ENCODE measurements around the gene FBXW8.
A peak's percentile ranks its signal among the peaks of the same experiment; 100 is the strongest.

Gene FBXW8

DNA sequence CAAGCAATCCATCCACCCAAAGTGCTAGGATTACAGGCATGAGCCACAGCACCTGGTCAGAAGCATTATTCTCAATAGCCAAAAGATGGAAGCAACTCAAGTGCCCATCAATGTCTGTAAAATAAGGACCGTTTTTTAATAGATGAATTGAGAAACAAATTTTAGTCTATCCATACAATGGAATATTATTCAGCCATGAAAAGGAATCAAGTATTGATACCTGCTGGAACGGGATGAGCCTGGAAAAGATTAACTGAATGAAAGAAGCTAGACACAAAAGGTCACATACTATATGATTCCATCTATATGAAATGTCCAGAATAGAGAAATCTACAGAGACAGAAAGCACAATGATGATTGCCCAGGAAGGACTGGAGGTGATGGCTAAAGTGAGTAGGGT lies 9.1 kb upstream of the FBXW8 start:
- Mint-ChIP-seq H3K36me3 (no peaks in the 10 kb centered on the region), H3K4me1 (no peaks in the 10 kb centered on the region), H3K27me3 (peaks cover 58% of the 10 kb centered on the region), H3K4me3 (no peak overlapping the region), H3K9me3 (peaks cover 3% of the 10 kb centered on the region), H3K27ac (no peak overlapping the region)
- ATAC-seq = no peak

DNA sequence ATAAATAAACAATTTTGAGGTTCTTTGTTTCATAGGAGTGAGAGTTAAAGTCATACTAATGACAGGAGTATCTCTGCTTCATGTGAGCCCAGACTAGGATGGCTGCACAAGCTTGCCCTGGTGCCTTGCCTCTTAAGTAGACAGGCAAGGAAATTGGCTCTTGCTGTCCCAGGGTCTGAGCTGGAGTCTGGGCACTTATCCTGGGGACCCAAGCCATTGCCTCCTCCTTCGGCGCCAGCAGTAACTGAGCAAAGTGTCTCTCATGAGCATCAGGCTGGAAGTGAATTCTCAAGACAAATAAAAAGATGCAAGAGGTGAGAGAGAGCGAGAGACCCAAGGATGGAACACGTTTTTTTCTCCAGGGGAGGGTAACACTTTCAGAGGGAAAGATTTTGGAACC lies 6.9 kb upstream of the FBXW8 start:
- H3K36me3 Mint-ChIP-seq = no peaks in the 10 kb centered on the region
- peaks cover 3% of the 10 kb centered on the region for H3K9me3 Mint-ChIP-seq
- H3K4me1 Mint-ChIP-seq = no peaks in the 10 kb centered on the region
- peaks cover 51% of the 10 kb centered on the region for H3K27me3 Mint-ChIP-seq
- H3K27ac Mint-ChIP-seq = no peak overlapping the region
- H3K4me3 Mint-ChIP-seq = no peak overlapping the region
- ATAC-seq = no peak

DNA sequence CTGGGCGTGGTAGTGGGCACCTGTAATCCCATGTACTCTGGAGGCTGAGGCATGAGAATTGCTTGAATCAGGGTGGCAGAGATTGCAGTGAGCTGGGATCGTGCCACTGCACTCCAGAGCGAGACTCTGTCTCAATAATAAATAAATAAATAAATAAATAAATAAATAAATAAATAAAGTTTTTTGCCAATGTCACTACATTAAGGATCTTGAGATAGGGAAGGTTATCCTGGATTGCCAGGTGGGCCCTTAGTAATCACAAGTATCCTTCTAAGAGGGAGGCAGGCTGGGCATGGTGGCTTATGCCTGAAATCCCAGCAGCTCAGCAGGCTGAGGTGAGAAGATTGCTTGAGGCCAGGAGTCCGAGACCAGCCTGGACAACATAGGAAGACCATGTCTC lies 4.5 kb upstream of the FBXW8 start:
- H3K9me3 Mint-ChIP-seq = peaks cover 3% of the 10 kb centered on the region
- H3K4me3 Mint-ChIP-seq = no peak overlapping the region
- no peaks in the 10 kb centered on the region for H3K36me3 Mint-ChIP-seq
- H3K27me3 Mint-ChIP-seq = peaks cover 29% of the 10 kb centered on the region
- H3K27ac Mint-ChIP-seq = no peak overlapping the region
- ATAC-seq = no peak
- H3K4me1 Mint-ChIP-seq = peaks cover 7% of the 10 kb centered on the region

GRCh38 chr12:116910280-116910644 lies 488 bp upstream of the FBXW8 start:
- H3K27ac Mint-ChIP-seq = peak overlapping the region; percentile 83
- peaks cover 4% of the 10 kb centered on the region for H3K36me3 Mint-ChIP-seq
- H3K4me1 Mint-ChIP-seq = peaks cover 25% of the 10 kb centered on the region
- peak overlapping the region; percentile 96 for H3K4me3 Mint-ChIP-seq
- H3K27me3 Mint-ChIP-seq = no peaks in the 10 kb centered on the region
- ATAC-seq = no peak
- no peaks in the 10 kb centered on the region for H3K9me3 Mint-ChIP-seq

GRCh38 chr12:116915326-116915725 lies 4.6 kb downstream of the FBXW8 start:
- Mint-ChIP-seq H3K27ac (peak overlapping the region; percentile 24), H3K4me3 (no peak overlapping the region), H3K9me3 (no peaks in the 10 kb centered on the region), H3K36me3 (peaks cover 19% of the 10 kb centered on the region), H3K4me1 (peaks cover 68% of the 10 kb centered on the region), H3K27me3 (no peaks in the 10 kb centered on the region)
- ATAC-seq = no peak

GRCh38 chr12:116916122-116916521 lies 5.4 kb downstream of the FBXW8 start:
- no peak for ATAC-seq
- Mint-ChIP-seq H3K27ac (peak overlapping the region; percentile 5), H3K4me1 (peaks cover 71% of the 10 kb centered on the region), H3K36me3 (peaks cover 23% of the 10 kb centered on the region), H3K27me3 (no peaks in the 10 kb centered on the region), H3K9me3 (no peaks in the 10 kb centered on the region), H3K4me3 (no peak overlapping the region)

DNA sequence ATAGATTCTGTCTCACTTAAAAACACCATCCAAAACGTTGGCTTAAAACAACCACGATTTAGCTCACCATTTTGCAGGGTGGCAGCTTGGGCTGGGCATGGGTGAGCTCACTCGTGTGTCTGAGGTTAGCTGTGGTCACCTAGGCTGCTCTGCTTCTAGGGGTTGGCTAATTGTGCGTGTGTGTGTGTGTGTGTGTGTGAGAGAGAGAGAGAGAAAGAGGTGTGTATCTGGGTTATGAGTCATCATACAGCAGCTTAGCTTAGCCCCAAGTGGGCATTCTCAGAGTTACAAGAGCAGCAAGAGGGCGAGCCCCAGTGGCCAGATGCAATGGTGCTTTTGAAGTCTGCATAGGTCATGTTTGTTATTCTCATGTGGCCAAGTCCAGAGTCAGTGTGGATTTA lies 6.0 kb downstream of the FBXW8 start:
- Mint-ChIP-seq H3K4me1 (peaks cover 72% of the 10 kb centered on the region), H3K27ac (peak overlapping the region; percentile 5), H3K36me3 (peaks cover 25% of the 10 kb centered on the region), H3K9me3 (no peaks in the 10 kb centered on the region), H3K4me3 (no peak overlapping the region), H3K27me3 (no peaks in the 10 kb centered on the region)
- peak; percentile 91 for ATAC-seq

DNA sequence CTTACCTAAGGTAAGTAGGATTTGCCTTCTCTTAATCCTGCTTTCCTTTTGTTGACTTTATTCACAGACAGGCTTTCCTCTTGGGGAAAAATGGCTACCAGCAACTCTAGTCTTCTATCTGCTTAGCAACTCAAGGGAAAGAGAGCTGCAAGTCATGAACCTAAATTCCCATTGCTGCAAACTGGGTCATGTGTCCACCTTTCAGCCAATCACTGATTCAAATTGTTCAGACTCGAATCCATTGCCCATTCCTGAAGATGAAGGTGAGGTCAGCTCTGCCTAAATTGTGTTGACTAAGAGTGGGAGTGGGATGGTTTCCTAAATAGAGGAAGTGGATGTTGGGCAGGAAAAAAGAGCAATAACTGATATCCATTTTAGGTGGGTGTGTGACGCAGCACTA lies 7.7 kb downstream of the FBXW8 start:
- peaks cover 25% of the 10 kb centered on the region for H3K36me3 Mint-ChIP-seq
- H3K4me1 Mint-ChIP-seq = peaks cover 76% of the 10 kb centered on the region
- H3K9me3 Mint-ChIP-seq = no peaks in the 10 kb centered on the region
- ATAC-seq = no peak
- no peaks in the 10 kb centered on the region for H3K27me3 Mint-ChIP-seq
- no peak overlapping the region for H3K4me3 Mint-ChIP-seq
- no peak overlapping the region for H3K27ac Mint-ChIP-seq

GRCh38 chr12:116919247-116919661 lies 8.5 kb downstream of the FBXW8 start:
- no peaks in the 10 kb centered on the region for H3K27me3 Mint-ChIP-seq
- H3K9me3 Mint-ChIP-seq = no peaks in the 10 kb centered on the region
- ATAC-seq = peak; percentile 75
- no peak overlapping the region for H3K4me3 Mint-ChIP-seq
- peaks cover 81% of the 10 kb centered on the region for H3K4me1 Mint-ChIP-seq
- no peak overlapping the region for H3K27ac Mint-ChIP-seq
- peaks cover 25% of the 10 kb centered on the region for H3K36me3 Mint-ChIP-seq

DNA sequence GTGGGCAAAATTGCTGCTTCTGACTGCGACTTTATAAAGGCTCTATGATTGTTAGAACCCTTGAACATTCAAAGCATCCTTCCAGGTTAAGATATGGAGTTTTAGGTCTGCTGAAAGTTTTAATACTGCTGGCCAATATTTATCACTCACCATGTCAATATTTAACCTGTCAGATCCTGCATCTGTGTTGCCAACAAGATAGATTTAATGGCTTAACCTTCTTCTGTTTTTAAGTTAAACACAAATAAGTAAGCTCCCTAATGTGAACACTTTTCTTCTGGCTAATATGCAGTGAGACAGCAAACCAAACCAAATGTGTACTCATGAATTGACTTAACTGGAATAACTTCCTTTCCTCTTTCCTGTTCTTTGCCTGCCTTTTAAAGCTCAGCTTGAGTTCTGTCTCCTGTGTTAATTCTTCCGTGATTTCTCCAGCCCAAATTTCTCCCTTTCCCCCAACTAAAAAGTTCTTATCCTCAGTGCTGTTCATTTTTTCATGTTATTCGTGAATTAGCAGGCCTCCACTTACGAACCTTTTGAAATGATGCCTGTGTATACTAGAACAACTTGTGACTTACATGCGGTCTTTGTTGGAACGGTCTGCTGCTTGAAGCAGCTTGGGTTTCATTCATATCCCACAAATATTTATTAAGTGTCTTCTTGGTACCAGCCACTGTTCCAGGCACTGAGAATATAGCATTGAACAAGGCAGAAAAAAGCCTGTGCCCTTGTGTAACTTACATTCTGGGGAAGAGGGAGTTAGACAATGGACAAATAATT lies 9.1 kb downstream of the FBXW8 start:
- no peak for ATAC-seq
- Mint-ChIP-seq H3K27ac (no peak overlapping the region), H3K4me1 (peaks cover 86% of the 10 kb centered on the region), H3K4me3 (no peak overlapping the region), H3K9me3 (no peaks in the 10 kb centered on the region), H3K36me3 (peaks cover 27% of the 10 kb centered on the region), H3K27me3 (no peaks in the 10 kb centered on the region)

GRCh38 chr12:116920939-116921338 lies 10.2 kb downstream of the FBXW8 start:
- Mint-ChIP-seq H3K4me1 (peaks cover 81% of the 10 kb centered on the region), H3K27ac (peak overlapping the region; percentile 49), H3K27me3 (no peaks in the 10 kb centered on the region), H3K4me3 (no peak overlapping the region), H3K36me3 (peaks cover 20% of the 10 kb centered on the region), H3K9me3 (no peaks in the 10 kb centered on the region)
- no peak for ATAC-seq

DNA sequence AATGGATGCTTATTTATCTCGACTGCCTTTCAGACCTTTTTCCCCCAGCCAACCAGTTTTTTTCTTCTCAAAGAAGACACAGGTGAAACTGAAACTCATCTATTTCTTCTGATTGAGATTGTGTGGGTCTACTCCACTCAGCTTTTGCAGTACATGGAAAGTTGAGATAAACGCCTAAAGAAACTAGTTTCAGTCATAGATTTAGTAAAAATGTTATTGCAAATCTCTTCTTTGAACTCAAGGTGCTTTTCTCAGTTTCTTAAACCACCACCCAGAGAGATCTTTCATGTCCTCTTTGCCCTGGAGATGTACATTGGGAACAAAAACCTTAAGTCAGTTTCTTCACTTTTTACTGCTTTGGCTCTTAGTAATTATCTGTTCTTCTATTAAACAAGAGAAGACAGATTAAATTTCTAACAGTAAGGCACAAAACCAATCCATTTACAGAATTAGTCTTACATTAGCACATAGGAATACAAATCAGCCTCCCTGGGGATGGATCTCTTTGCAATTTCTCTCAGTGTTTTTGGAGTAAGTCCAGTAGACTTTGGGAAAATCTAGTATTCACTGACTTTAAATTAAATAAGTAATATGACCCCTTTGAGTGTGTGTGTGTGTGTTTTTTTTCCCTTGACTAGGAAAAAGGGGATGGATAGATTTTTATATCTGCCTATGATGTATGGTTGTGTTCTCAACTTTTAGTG lies 11.6 kb downstream of the FBXW8 start:
- Mint-ChIP-seq H3K27ac (peak overlapping the region; percentile 17), H3K9me3 (no peaks in the 10 kb centered on the region), H3K27me3 (no peaks in the 10 kb centered on the region), H3K36me3 (peaks cover 26% of the 10 kb centered on the region), H3K4me1 (peaks cover 73% of the 10 kb centered on the region), H3K4me3 (no peak overlapping the region)
- peak; percentile 62 for ATAC-seq

GRCh38 chr12:116924558-116925453 lies 14.1 kb downstream of the FBXW8 start:
- Mint-ChIP-seq H3K9me3 (no peaks in the 10 kb centered on the region), H3K4me1 (peaks cover 55% of the 10 kb centered on the region), H3K27me3 (no peaks in the 10 kb centered on the region), H3K4me3 (no peak overlapping the region), H3K36me3 (peaks cover 45% of the 10 kb centered on the region), H3K27ac (peak overlapping the region; percentile 65)
- ATAC-seq = peak; percentile 73

DNA sequence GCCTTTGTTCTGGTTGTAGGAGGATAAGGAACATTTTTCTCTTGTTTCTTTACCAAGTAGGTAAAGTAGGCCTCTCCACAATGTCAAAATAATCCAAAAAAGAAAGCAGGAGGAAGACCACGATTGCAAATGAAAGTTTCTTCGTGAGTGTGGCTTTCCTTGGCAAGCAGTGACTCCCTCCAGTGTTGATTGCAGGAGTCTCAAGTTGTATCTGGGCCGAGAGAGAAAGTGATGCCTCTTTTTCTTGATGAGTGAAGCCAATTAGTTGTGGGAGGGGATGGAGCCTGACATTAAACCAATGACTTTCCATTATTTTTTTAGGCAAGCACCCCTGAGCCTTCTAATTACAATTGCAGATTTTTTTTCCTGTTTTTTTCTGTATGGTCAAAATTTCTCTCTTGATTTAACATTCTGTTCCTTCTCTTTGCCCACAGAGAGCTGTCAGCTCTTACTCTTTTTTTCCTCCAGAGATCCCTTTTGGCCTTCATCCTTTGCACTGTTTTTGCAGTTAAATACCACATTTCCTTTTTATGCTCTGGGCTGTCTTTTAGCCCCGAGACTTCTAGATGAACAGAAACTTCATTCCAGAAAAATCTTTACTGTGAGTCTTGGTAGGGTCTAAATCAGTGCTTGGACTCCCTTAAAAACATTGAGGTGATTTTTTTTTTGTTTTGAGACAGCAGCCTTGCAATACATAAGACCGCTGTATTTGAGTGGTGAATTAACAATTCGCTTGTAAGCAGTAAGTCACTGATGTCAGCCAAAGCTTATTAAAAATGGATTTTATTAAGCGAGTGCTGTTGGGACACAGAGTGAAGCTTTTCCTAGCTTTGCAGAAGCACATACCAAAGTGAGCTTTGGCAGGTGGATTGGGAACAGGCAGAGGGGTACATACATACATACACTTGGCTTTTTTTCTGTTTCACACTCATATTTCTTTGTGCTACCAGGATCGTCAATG lies 15.8 kb downstream of the FBXW8 start:
- no peaks in the 10 kb centered on the region for H3K9me3 Mint-ChIP-seq
- peaks cover 55% of the 10 kb centered on the region for H3K36me3 Mint-ChIP-seq
- H3K4me1 Mint-ChIP-seq = peaks cover 53% of the 10 kb centered on the region
- ATAC-seq = no peak
- no peak overlapping the region for H3K27ac Mint-ChIP-seq
- H3K27me3 Mint-ChIP-seq = no peaks in the 10 kb centered on the region
- no peak overlapping the region for H3K4me3 Mint-ChIP-seq
